Neural progenitor cell (in vitro differentiated cells): ENCODE measurements around the gene PTGS2. TPM values are rescaled to one million over a fixed set of nuclear protein-coding genes. Genes with fewer than 3 reads are reported as not detected.

Experiments used
- DNase-seq: peaks from one replicate; pipeline ENCODE4 v3.0.0-alpha.2; 2016; ENCODE audit warnings: low spot score
- H2AFZ ChIP-seq: fragments of 200-600 bp; sonication (generic); replicated peaks from 2 replicates; pipeline ENCODE4 v1.6.1; 2016; ENCODE audit warnings: antibody characterized with exemption
- H3F3A ChIP-seq: fragments of 200-600 bp; sonication (generic); 2 replicates; pipeline ENCODE4 v1.6.1; 2016; ENCODE audit warnings: antibody characterized with exemption, low read depth
- H3K27ac ChIP-seq: fragments of 200-600 bp; sonication (generic); 2 replicates; pipeline ENCODE4 v1.5.1; 2016; ENCODE audit warnings: mild to moderate bottlenecking
- H3K27me3 ChIP-seq: fragments of 200-600 bp; sonication (generic); 2 replicates; pipeline ENCODE4 v1.6.1; 2016; ENCODE audit warnings: mild to moderate bottlenecking, moderate library complexity
- H3K36me3 ChIP-seq: fragments of 200-600 bp; sonication (generic); 2 replicates; pipeline ENCODE4 v1.5.1; 2016
- H3K4me1 ChIP-seq: fragments of 200-600 bp; sonication (generic); 2 replicates; pipeline ENCODE4 v1.6.1; 2016; ENCODE audit warnings: mixed run types
- H3K4me2 ChIP-seq: fragments of 200-600 bp; sonication (generic); 2 replicates; pipeline ENCODE4 v1.6.1; 2016
- H3K4me3 ChIP-seq: fragments of 200-600 bp; sonication (generic); 2 replicates; pipeline ENCODE4 v1.5.1; 2016
- H3K79me2 ChIP-seq: fragments of 200-600 bp; sonication (generic); 2 replicates; pipeline ENCODE4 v1.6.1; 2016; ENCODE audit warnings: low read depth
- H3K9ac ChIP-seq: fragments of 200-600 bp; sonication (generic); 2 replicates; pipeline ENCODE4 v1.6.1; 2016
- H3K9me3 ChIP-seq: fragments of 200-600 bp; sonication (generic); 2 replicates; pipeline ENCODE4 v1.5.1; 2016; ENCODE audit warnings: low read depth
- H4K20me1 ChIP-seq: fragments of 200-600 bp; sonication (generic); 2 replicates; pipeline ENCODE4 v1.6.1; 2016; ENCODE audit warnings: low read depth
- H3K27ac Mint-ChIP-seq: 3 replicates; pipeline ENCODE4 v1.8.0; 2021; ENCODE audit warnings: mixed read lengths
- H3K27me3 Mint-ChIP-seq: 2 replicates; pipeline ENCODE4 v1.8.0; 2022; ENCODE audit warnings: low read depth, mild to moderate bottlenecking, inconsistent platforms, moderate library complexity, mixed read lengths; ENCODE audit not compliant: insufficient read depth
- H3K36me3 Mint-ChIP-seq: 3 replicates; pipeline ENCODE4 v1.8.0; 2021; ENCODE audit warnings: mixed read lengths
- H3K4me1 Mint-ChIP-seq: 3 replicates; pipeline ENCODE4 v1.8.0; 2021; ENCODE audit warnings: mixed read lengths
- H3K4me3 Mint-ChIP-seq: 3 replicates; pipeline ENCODE4 v1.8.0; 2021; ENCODE audit warnings: mild to moderate bottlenecking, moderate library complexity, mixed read lengths
- H3K9me3 Mint-ChIP-seq: 3 replicates; pipeline ENCODE4 v1.8.0; 2020; ENCODE audit warnings: mixed read lengths
- CTCF ChIP-seq: fragments of 200-600 bp; sonication (generic); IDR thresholded peaks from 2 replicates; pipeline ENCODE4 v1.5.1; 2017; ENCODE audit warnings: antibody characterized with exemption, mild to moderate bottlenecking
- EZH2 ChIP-seq: fragments of 200-600 bp; sonication (generic); IDR thresholded peaks from 2 replicates; pipeline ENCODE4 v1.6.1; 2017; ENCODE audit warnings: antibody characterized with exemption, mild to moderate bottlenecking, moderate library complexity
- EZH2phosphoT487 ChIP-seq: fragments of 200-600 bp; sonication (generic); IDR thresholded peaks from 2 replicates; pipeline ENCODE4 v1.6.1; 2017; ENCODE audit warnings: antibody characterized with exemption
- total RNA-seq: library from RNA; depleted of rRNA; stranded (reverse); fragments of >200 nt; gene quantifications from 2 replicates; pipeline ENCODE4 v1.2.3, GENCODE V29; 2015; ENCODE audit warnings: low replicate concordance

The PTGS2 gene
- total RNA-seq, 1 donor from 2014 or later, result 0.37 TPM

- H3K4me3 ChIP-seq, result no peak overlapping the region
- Mint-ChIP-seq H3K36me3 (no peaks in the 10 kb centered on the region), H3K4me3 (no peak overlapping the region), H3K27ac (no peak overlapping the region), H3K27me3 (peaks cover 15% of the 10 kb centered on the region), H3K9me3 (no peaks in the 10 kb centered on the region), H3K4me1 (peaks cover 7% of the 10 kb centered on the region)
- H3K36me3 ChIP-seq, result no peaks in the 10 kb centered on the region
- no peaks in the 10 kb centered on the region for H3K79me2 ChIP-seq
- H3K4me1 ChIP-seq, result peaks cover 4% of the 10 kb centered on the region
- H3K9ac ChIP-seq, result no peak overlapping the region
- DNase-seq, result no peak
- H3F3A ChIP-seq, result no peaks in the 10 kb centered on the region
- H4K20me1 ChIP-seq, result no peaks in the 10 kb centered on the region
- no peak overlapping the region for H3K27ac ChIP-seq
- TF ChIP-seq CTCF (no peak), EZH2phosphoT487 (no peak), EZH2 (no peak)
- H3K4me2 ChIP-seq, result no peak overlapping the region
- H2AFZ ChIP-seq, result no peak overlapping the region
- H3K9me3 ChIP-seq, result no peaks in the 10 kb centered on the region
- H3K27me3 ChIP-seq, result peaks cover 49% of the 10 kb centered on the region
Observed at GRCh38 chr1:186681801-186682200, 1.6 kb upstream of the PTGS2 start.

- H3K27ac ChIP-seq, result no peak overlapping the region
- H3K27me3 ChIP-seq, result peaks cover 49% of the 10 kb centered on the region
- no peaks in the 10 kb centered on the region for H3K79me2 ChIP-seq
- DNase-seq, result no peak
- peaks cover 7% of the 10 kb centered on the region for H3K4me1 Mint-ChIP-seq
- H3K4me1 ChIP-seq, result peaks cover 4% of the 10 kb centered on the region
- no peaks in the 10 kb centered on the region for H3K36me3 Mint-ChIP-seq
- H3K4me3 Mint-ChIP-seq, result peak overlapping the region; percentile 92
- no peaks in the 10 kb centered on the region for H3K9me3 ChIP-seq
- no peak overlapping the region for H3K9ac ChIP-seq
- no peaks in the 10 kb centered on the region for H3F3A ChIP-seq
- peak overlapping the region; percentile 61 for H3K4me3 ChIP-seq
- H3K27me3 Mint-ChIP-seq, result peaks cover 15% of the 10 kb centered on the region
- peak; percentile 18 for TF ChIP-seq EZH2
- no peak for TF ChIP-seq EZH2phosphoT487
- H4K20me1 ChIP-seq, result no peaks in the 10 kb centered on the region
- H3K9me3 Mint-ChIP-seq, result no peaks in the 10 kb centered on the region
- H3K36me3 ChIP-seq, result no peaks in the 10 kb centered on the region
- H2AFZ ChIP-seq, result peak overlapping the region; percentile 93
- peak overlapping the region; percentile 80 for H3K4me2 ChIP-seq
- H3K27ac Mint-ChIP-seq, result no peak overlapping the region
Observed at GRCh38 chr1:186681121-186681520, 898 bp upstream of the PTGS2 start.

- no peaks in the 10 kb centered on the region for H3K36me3 ChIP-seq
- H3K4me3 ChIP-seq, result peak overlapping the region; percentile 61
- Mint-ChIP-seq H3K27ac (no peak overlapping the region), H3K36me3 (no peaks in the 10 kb centered on the region), H3K4me3 (peak overlapping the region; percentile 92), H3K4me1 (peaks cover 7% of the 10 kb centered on the region), H3K9me3 (no peaks in the 10 kb centered on the region), H3K27me3 (peaks cover 15% of the 10 kb centered on the region)
- no peaks in the 10 kb centered on the region for H4K20me1 ChIP-seq
- no peak overlapping the region for H3K27ac ChIP-seq
- H3K9me3 ChIP-seq, result no peaks in the 10 kb centered on the region
- peaks cover 49% of the 10 kb centered on the region for H3K27me3 ChIP-seq
- peaks cover 4% of the 10 kb centered on the region for H3K4me1 ChIP-seq
- no peaks in the 10 kb centered on the region for H3K79me2 ChIP-seq
- H3K4me2 ChIP-seq, result peak overlapping the region; percentile 80
- TF ChIP-seq CTCF (no peak), EZH2 (peak; percentile 37), EZH2phosphoT487 (peak; percentile 51)
- peak overlapping the region; percentile 93 for H2AFZ ChIP-seq
- H3K9ac ChIP-seq, result no peak overlapping the region
- no peaks in the 10 kb centered on the region for H3F3A ChIP-seq
- DNase-seq, result no peak
Observed at GRCh38 chr1:186679924-186680244, 339 bp downstream of the PTGS2 start.

- no peak overlapping the region for H3K27ac ChIP-seq
- Mint-ChIP-seq H3K27me3 (peaks cover 15% of the 10 kb centered on the region), H3K36me3 (no peaks in the 10 kb centered on the region), H3K4me1 (peaks cover 7% of the 10 kb centered on the region), H3K9me3 (no peaks in the 10 kb centered on the region), H3K27ac (no peak overlapping the region), H3K4me3 (no peak overlapping the region)
- H3K9me3 ChIP-seq, result no peaks in the 10 kb centered on the region
- H3K9ac ChIP-seq, result no peak overlapping the region
- H3K79me2 ChIP-seq, result no peaks in the 10 kb centered on the region
- DNase-seq, result peak; percentile 5
- no peak overlapping the region for H3K4me3 ChIP-seq
- TF ChIP-seq CTCF (no peak), EZH2 (no peak), EZH2phosphoT487 (no peak)
- no peak overlapping the region for H3K4me2 ChIP-seq
- no peak overlapping the region for H2AFZ ChIP-seq
- peaks cover 49% of the 10 kb centered on the region for H3K27me3 ChIP-seq
- no peaks in the 10 kb centered on the region for H3F3A ChIP-seq
- H4K20me1 ChIP-seq, result no peaks in the 10 kb centered on the region
- H3K36me3 ChIP-seq, result no peaks in the 10 kb centered on the region
- peaks cover 4% of the 10 kb centered on the region for H3K4me1 ChIP-seq
Observed at GRCh38 chr1:186678155-186678554, 2.1 kb downstream of the PTGS2 start.
